GM23338 (cell line): ENCODE results near the gene ZCCHC2. TPM values are rescaled to one million over a fixed set of nuclear protein-coding genes. Genes with fewer than 3 reads are reported as not detected.

Experiments
- ATAC-seq: fragments of 200-7000 bp; cut with Tn5 transposase; 3 replicates; pipeline ENCODE4 v1.9.1; 2020
- DNase-seq: peaks from one replicate; pipeline ENCODE4 v3.0.0-alpha.2; 2015; ENCODE audit warnings: low spot score
- H2AFZ ChIP-seq: fragments of 200-600 bp; sonication (generic); 2 replicates; pipeline ENCODE4 v1.8.0; 2016; ENCODE audit warnings: antibody characterized with exemption, mild to moderate bottlenecking, moderate library complexity
- H3F3A ChIP-seq: fragments of 200-600 bp; sonication (generic); replicated peaks from 2 replicates; pipeline ENCODE4 v1.8.0; 2017; ENCODE audit warnings: antibody characterized with exemption, mixed run types, low read depth
- H3K27ac ChIP-seq: fragments of 200-600 bp; sonication (generic); 2 replicates; pipeline ENCODE4 v1.6.1; 2016; ENCODE audit warnings: low read depth
- H3K27me3 ChIP-seq: fragments of 200-600 bp; sonication (generic); 2 replicates; pipeline ENCODE4 v1.8.0; 2016; ENCODE audit warnings: mild to moderate bottlenecking, mixed run types, moderate library complexity; ENCODE audit not compliant: insufficient read depth
- H3K36me3 ChIP-seq: fragments of 200-600 bp; sonication (generic); 2 replicates; pipeline ENCODE4 v1.8.0; 2016; ENCODE audit warnings: mild to moderate bottlenecking; ENCODE audit not compliant: insufficient read depth
- H3K4me1 ChIP-seq: fragments of 200-600 bp; sonication (generic); 2 replicates; pipeline ENCODE4 v1.8.0; 2016; ENCODE audit warnings: mild to moderate bottlenecking, moderate library complexity; ENCODE audit not compliant: insufficient read depth
- H3K4me2 ChIP-seq: fragments of 200-600 bp; sonication (generic); 2 replicates; pipeline ENCODE4 v1.7.1; 2017; ENCODE audit warnings: mixed run types
- H3K4me3 ChIP-seq: fragments of 200-600 bp; sonication (generic); 2 replicates; pipeline ENCODE4 v1.6.1; 2016; ENCODE audit warnings: mixed run types
- H3K79me2 ChIP-seq: fragments of 200-600 bp; sonication (generic); replicated peaks from 2 replicates; pipeline ENCODE4 v1.8.0; 2017; ENCODE audit warnings: mild to moderate bottlenecking; ENCODE audit not compliant: insufficient read depth
- H3K9me2 ChIP-seq: fragments of 200-600 bp; sonication (generic); 2 replicates; pipeline ENCODE4 v1.8.0; 2017; ENCODE audit not compliant: insufficient read depth
- H4K20me1 ChIP-seq: fragments of 200-600 bp; sonication (generic); replicated peaks from 2 replicates; pipeline ENCODE4 v1.8.0; 2017; ENCODE audit warnings: mild to moderate bottlenecking; ENCODE audit not compliant: insufficient read depth
- H3K27ac Mint-ChIP-seq: 2 replicates; pipeline ENCODE4 v1.8.0; 2020; ENCODE audit warnings: inconsistent platforms, mild to moderate bottlenecking, moderate library complexity, mixed read lengths
- H3K27me3 Mint-ChIP-seq: 3 replicates; pipeline ENCODE4 v1.8.0; 2022; ENCODE audit warnings: low read depth, mild to moderate bottlenecking, moderate library complexity, mixed read lengths, inconsistent platforms; ENCODE audit not compliant: insufficient read depth, poor library complexity
- H3K36me3 Mint-ChIP-seq: 3 replicates; pipeline ENCODE4 v1.8.0; 2021; ENCODE audit warnings: low read depth, mild to moderate bottlenecking, inconsistent platforms, moderate library complexity, mixed read lengths
- H3K4me1 Mint-ChIP-seq: 3 replicates; pipeline ENCODE4 v1.8.0; 2020; ENCODE audit warnings: mild to moderate bottlenecking, inconsistent platforms, mixed read lengths
- H3K4me3 Mint-ChIP-seq: 3 replicates; pipeline ENCODE4 v1.8.0; 2021; ENCODE audit warnings: moderate library complexity, mild to moderate bottlenecking, inconsistent platforms, mixed read lengths
- H3K9me3 Mint-ChIP-seq: 3 replicates; pipeline ENCODE4 v1.8.0; 2020; ENCODE audit warnings: moderate library complexity, mild to moderate bottlenecking, inconsistent platforms, mixed read lengths
- CREB1 ChIP-seq: fragments of 250-450 bp; sonication (Bioruptor Pico); IDR thresholded peaks from 2 replicates; pipeline ENCODE4 v1.5.0; 2020; ENCODE audit warnings: low read depth, mild to moderate bottlenecking, moderate library complexity
- EZH2 ChIP-seq: fragments of 200-600 bp; sonication (generic); IDR thresholded peaks from one replicate; pipeline ENCODE4 v1.8.0; 2017; ENCODE audit warnings: antibody characterized with exemption, mild to moderate bottlenecking, low read depth; ENCODE audit not compliant: unreplicated experiment
- EZH2phosphoT487 ChIP-seq: fragments of 200-600 bp; sonication (generic); IDR thresholded peaks from one replicate; pipeline ENCODE4 v1.8.1; 2018; ENCODE audit warnings: antibody characterized with exemption; ENCODE audit not compliant: unreplicated experiment
- JUNB ChIP-seq: IDR thresholded peaks from one replicate; pipeline ENCODE4 v1.6.1; 2016; ENCODE audit warnings: antibody characterized with exemption; ENCODE audit not compliant: unreplicated experiment
- NANOG ChIP-seq: IDR thresholded peaks from 2 replicates; pipeline ENCODE4 v1.6.1; 2016; ENCODE audit warnings: antibody characterized with exemption, borderline replicate concordance
- POLR2AphosphoS5 ChIP-seq: IDR thresholded peaks from 2 replicates; pipeline ENCODE4 v1.6.1; 2016; ENCODE audit warnings: antibody characterized with exemption, low read depth
- STAT1 ChIP-seq: IDR thresholded peaks from one replicate; pipeline ENCODE4 v1.6.1; 2016; ENCODE audit warnings: antibody characterized with exemption; ENCODE audit not compliant: unreplicated experiment
- ZNF114 ChIP-seq: fragments of 250-450 bp; sonication (Bioruptor Pico); IDR thresholded peaks from 2 replicates; pipeline ENCODE4 v1.5.0; 2020; ENCODE audit warnings: mild to moderate bottlenecking, moderate library complexity
- ZNF331 ChIP-seq: fragments of 250-450 bp; sonication (Bioruptor Pico); IDR thresholded peaks from 2 replicates; pipeline ENCODE4 v1.5.0; 2020; ENCODE audit warnings: low read depth, mild to moderate bottlenecking, moderate library complexity
- polyA plus RNA-seq: library from polyadenylated mRNA; unstranded; fragments of >200 nt; fragmentation: Nextera tagmentation; extraction: Ambion mirVana; gene quantifications from 2 replicates; pipeline ENCODE4 v1.2.1, GENCODE V29; 2016
- total RNA-seq: library from RNA; depleted of rRNA; stranded (reverse); fragments of >200 nt; shearing (Covaris generic); gene quantifications from 2 replicates; pipeline ENCODE4 v1.2.3, GENCODE V29; 2014
- TF ChIP-seq, protein P1 (sequence below): IDR thresholded peaks from 2 replicates; pipeline ENCODE4 v1.6.1; 2016; ENCODE audit warnings: antibody characterized with exemption
- TF ChIP-seq, protein P2 (sequence below), 2 experiments: fragments of 200-600 bp in 1 of 2; sonication (generic) in 1 of 2; conservative IDR thresholded peaks; 2 replicates each; pipeline versions ENCODE4 v1.5.1 to v1.6.1; 2016 to 2017; ENCODE audit warnings: antibody characterized with exemption in 2 of 2, low read depth in 2 of 2, mild to moderate bottlenecking in 2 of 2, moderate library complexity in 1 of 2
- TF ChIP-seq, protein P3 (sequence below): IDR thresholded peaks from one replicate; pipeline ENCODE4 v1.6.1; 2018; ENCODE audit warnings: antibody characterized with exemption; ENCODE audit not compliant: unreplicated experiment

ZCCHC2 gene
- total and polyA plus RNA-seq, 2 experiments from 2014 or later, result 5.4 to 15.4 TPM

DNA sequence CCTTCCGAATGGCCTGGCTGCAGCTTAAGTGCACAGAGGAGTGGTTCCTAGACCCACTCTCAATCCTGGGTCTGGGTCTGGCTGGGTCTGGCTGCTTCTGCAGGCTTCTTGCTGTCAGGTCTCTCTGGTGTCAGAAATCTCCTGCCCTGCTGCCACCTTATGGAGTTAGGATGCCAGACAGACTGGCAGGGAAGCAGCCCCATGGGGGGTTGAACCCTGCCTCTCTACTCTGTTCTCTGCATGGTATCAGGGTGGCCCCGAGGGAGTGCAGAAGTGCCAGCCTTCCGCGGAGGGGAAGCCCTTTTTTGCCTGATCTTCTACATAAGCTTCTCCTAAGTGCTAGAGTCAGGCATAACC, 89.4 kb downstream of the ZCCHC2 start (continued):
- TF ChIP-seq ZNF331 (no peak), ZNF114 (CRISPR knock-in tag) (no peak), CREB1 (no peak), POLR2AphosphoS5 (no peak), JUNB (no peak), NANOG (no peak), EZH2 (no peak)
- TF ChIP-seq, protein P1, sequence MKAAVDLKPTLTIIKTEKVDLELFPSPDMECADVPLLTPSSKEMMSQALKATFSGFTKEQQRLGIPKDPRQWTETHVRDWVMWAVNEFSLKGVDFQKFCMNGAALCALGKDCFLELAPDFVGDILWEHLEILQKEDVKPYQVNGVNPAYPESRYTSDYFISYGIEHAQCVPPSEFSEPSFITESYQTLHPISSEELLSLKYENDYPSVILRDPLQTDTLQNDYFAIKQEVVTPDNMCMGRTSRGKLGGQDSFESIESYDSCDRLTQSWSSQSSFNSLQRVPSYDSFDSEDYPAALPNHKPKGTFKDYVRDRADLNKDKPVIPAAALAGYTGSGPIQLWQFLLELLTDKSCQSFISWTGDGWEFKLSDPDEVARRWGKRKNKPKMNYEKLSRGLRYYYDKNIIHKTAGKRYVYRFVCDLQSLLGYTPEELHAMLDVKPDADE, result no peak
- TF ChIP-seq, protein P2, sequence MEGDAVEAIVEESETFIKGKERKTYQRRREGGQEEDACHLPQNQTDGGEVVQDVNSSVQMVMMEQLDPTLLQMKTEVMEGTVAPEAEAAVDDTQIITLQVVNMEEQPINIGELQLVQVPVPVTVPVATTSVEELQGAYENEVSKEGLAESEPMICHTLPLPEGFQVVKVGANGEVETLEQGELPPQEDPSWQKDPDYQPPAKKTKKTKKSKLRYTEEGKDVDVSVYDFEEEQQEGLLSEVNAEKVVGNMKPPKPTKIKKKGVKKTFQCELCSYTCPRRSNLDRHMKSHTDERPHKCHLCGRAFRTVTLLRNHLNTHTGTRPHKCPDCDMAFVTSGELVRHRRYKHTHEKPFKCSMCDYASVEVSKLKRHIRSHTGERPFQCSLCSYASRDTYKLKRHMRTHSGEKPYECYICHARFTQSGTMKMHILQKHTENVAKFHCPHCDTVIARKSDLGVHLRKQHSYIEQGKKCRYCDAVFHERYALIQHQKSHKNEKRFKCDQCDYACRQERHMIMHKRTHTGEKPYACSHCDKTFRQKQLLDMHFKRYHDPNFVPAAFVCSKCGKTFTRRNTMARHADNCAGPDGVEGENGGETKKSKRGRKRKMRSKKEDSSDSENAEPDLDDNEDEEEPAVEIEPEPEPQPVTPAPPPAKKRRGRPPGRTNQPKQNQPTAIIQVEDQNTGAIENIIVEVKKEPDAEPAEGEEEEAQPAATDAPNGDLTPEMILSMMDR (conservative IDR thresholded peaks at IDR 0.05; ENCODE audit: low read depth in 2 of 2), result no peak

DNA sequence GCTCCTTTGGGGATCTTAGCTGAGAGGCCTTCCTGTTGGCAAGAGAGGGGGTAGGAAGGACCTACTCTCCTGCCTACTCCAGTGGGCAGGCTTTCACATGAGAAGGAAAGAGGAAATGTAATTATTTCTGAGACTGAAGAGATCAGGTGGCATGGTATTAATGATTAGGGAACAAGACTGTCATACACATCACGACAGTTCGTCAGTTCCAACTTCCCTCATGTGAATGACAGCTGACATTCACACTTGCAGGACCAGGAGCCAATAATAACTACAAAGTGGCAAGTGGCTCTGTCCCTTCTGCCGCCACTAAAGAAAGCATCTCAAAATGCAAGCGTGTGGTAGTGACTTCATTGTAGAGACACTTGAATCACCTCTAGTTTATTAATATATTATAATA, 90.0 kb downstream of the ZCCHC2 start:
- Histone ChIP-seq H3K4me3 (no peak overlapping the region), H3K79me2 (no peaks in the 10 kb centered on the region), H2AFZ (peak overlapping the region; percentile 99; the same call in 1 of the 2 replicates), H3K27me3 (no peaks in the 10 kb centered on the region), H4K20me1 (no peaks in the 10 kb centered on the region), H3F3A (0 out of 2 replicates have a peak, but pooled peaks cover 6% of the 10 kb centered on the region), H3K4me2 (no peak overlapping the region), H3K4me1 (peaks cover 14% of the 10 kb centered on the region), H3K27ac (no peak overlapping the region), H3K9me2 (no peaks in the 10 kb centered on the region), H3K36me3 (no peaks in the 10 kb centered on the region)
- Mint-ChIP-seq H3K27ac (no peak overlapping the region), H3K27me3 (peaks cover 6% of the 10 kb centered on the region), H3K36me3 (no peaks in the 10 kb centered on the region), H3K4me1 (peaks cover 26% of the 10 kb centered on the region), H3K9me3 (no peaks in the 10 kb centered on the region), H3K4me3 (no peak overlapping the region)
- no peak for ATAC-seq
- no peak for DNase-seq
- TF ChIP-seq, protein P2 (conservative IDR thresholded peaks at IDR 0.05; ENCODE audit: low read depth in 2 of 2), result no peak
- no peak for TF ChIP-seq CREB1
- TF ChIP-seq JUNB, result no peak
- TF ChIP-seq, protein P3, sequence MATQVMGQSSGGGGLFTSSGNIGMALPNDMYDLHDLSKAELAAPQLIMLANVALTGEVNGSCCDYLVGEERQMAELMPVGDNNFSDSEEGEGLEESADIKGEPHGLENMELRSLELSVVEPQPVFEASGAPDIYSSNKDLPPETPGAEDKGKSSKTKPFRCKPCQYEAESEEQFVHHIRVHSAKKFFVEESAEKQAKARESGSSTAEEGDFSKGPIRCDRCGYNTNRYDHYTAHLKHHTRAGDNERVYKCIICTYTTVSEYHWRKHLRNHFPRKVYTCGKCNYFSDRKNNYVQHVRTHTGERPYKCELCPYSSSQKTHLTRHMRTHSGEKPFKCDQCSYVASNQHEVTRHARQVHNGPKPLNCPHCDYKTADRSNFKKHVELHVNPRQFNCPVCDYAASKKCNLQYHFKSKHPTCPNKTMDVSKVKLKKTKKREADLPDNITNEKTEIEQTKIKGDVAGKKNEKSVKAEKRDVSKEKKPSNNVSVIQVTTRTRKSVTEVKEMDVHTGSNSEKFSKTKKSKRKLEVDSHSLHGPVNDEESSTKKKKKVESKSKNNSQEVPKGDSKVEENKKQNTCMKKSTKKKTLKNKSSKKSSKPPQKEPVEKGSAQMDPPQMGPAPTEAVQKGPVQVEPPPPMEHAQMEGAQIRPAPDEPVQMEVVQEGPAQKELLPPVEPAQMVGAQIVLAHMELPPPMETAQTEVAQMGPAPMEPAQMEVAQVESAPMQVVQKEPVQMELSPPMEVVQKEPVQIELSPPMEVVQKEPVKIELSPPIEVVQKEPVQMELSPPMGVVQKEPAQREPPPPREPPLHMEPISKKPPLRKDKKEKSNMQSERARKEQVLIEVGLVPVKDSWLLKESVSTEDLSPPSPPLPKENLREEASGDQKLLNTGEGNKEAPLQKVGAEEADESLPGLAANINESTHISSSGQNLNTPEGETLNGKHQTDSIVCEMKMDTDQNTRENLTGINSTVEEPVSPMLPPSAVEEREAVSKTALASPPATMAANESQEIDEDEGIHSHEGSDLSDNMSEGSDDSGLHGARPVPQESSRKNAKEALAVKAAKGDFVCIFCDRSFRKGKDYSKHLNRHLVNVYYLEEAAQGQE, result no peak
- no peak for TF ChIP-seq EZH2phosphoT487
- TF ChIP-seq NANOG, result no peak
- TF ChIP-seq STAT1, result no peak
